GM19438 (cell line): ENCODE results near the gene OTOA.
"Not testable (repeated sequence)": the region's sequence is repeated elsewhere in the genome, so short reads cannot be mapped to it uniquely, and the experiment has no call there.

ENCODE experiments used
- ATAC-seq: cut with Tn5 transposase; IDR thresholded peaks from one replicate; pipeline ENCODE4 v1.9.1; 2021; ENCODE audit warnings: low read depth; ENCODE audit not compliant: unreplicated experiment

OTOA gene

DNA sequence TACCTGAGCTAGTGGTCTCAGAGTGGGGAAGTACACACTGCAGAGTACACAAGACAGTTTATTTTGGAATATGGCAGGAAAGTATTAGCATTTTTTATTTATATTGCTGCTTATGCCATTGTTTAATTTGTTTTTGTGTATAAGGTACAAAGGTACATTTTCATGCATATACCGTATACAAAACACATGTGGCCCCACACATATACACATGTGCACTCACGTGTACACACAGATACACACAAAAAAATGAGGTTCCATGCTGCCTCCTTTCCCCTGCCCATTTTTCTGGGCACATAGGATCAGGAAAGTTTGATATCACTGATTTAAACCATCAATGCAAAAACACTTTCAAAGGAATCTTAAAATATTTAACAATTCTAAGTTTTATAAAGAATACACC is 24.3 kb upstream of the OTOA start:
- no peak for ATAC-seq

DNA sequence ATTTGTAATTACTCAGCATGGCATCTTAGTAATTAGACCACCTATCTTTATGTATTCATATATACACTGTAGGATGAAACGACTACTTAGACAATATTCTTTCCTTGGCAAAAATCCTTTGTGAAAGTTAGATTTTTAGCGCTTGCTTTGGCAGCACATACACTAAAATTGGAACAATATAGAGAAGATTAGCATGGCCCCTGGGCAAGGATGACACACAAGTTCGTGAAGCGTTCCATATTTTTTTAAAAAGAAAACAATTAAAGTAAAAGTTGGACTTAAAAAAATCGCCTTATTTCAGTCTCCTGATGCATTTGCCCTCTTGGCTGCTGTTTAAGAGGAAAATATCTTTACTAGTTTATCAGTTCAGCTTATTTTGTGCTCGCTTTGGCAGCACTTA is 21.9 kb upstream of the OTOA start:
- no peak for ATAC-seq

DNA sequence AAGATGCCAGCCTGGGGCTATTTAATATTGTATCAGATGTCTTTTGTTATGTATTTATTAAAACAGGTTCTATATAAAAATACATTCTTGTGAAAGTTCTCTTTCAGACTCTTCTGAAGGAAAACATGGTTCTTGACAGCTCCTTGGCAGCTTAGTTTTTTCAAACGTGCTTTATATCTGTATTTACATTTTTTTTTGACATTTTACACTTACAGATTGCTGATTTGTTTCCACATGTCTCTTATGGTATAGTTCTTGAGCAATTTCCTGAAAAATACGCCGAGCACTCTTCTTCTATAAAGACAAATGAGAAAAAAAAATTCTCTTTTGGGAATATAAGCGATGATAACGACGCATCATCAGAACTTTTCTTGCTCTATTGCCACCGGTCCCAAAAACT is 20.9 kb upstream of the OTOA start:
- no peak for ATAC-seq

DNA sequence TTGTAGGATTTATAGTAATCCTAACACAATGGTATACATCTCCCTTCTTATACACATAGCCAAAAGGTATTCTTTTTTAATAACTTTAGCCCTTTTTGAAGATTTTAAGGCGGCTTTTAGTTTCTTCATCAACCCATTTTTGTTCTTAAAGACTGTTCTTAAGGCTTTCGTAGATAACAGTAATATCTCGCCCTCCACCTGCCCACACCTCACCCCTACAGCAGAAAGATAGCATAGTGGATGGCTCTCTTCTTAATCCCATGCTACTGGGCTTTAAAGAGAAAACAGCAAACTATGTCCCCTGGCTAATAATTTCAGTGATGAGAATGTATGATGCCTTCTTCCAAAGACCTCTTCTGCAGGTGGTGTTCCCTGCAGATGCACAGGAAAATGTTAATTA is 20.0 kb upstream of the OTOA start:
- no peak for ATAC-seq

DNA sequence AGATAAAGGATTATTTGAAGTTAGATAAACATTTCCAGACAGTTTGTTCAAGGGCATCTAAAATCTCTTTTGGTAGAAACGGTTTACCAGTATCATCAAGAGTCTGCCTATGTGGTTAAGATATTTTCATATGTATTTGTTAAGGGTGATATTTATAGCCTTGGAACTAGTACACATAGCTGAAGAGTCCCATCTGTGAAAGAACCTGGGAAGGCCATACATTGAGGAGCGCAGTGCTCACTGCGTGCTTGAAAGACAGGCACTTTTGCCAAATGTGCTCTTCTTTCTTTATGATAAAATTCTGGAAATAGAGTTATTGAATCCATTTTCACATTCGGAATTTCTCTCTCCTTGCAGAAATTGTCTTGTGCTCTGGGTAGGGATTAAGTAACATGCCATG is 19.1 kb upstream of the OTOA start:
- ATAC-seq = no peak

DNA sequence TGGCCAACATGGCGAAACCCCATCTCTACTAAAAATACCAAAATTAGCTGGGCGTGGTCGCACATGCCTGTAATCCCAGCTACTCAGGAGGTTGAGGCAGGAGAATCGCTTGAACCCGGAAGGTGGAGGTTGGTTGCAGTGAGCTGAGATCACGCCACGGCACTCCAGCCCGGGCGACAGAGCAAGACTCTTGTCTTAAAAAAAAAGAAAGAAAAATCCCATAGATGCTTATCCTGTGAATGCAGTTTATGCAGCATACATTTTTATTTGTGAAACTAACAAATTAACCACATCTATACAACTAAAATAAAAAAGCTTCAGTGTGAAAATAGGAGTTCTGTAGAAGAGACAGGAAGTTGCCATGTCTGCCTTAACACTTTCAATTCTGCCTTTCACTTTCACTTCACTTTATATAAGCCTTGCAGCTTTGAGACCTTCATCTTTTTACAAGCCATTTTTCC is 18.5 kb upstream of the OTOA start:
- ATAC-seq = no peak

DNA sequence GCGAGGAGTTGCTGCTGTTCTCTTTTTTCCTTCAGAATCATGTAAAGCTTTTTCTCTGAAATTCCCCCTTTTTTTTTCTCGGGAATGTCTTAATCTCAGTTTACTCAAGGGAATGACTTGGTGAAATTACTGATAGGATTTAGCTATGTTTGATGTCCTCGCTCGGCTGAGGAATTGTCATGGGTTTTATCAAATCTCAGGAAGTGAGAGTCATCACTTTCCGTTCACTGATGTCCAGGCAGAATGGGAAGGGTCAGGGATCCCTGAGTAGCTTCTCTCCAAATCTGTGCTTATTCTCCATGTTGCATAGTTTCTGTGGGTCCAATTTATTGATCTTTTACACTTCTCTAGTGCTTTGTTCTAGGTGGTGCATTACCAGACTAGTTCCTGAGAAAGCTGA is 17.7 kb upstream of the OTOA start:
- no peak for ATAC-seq

DNA sequence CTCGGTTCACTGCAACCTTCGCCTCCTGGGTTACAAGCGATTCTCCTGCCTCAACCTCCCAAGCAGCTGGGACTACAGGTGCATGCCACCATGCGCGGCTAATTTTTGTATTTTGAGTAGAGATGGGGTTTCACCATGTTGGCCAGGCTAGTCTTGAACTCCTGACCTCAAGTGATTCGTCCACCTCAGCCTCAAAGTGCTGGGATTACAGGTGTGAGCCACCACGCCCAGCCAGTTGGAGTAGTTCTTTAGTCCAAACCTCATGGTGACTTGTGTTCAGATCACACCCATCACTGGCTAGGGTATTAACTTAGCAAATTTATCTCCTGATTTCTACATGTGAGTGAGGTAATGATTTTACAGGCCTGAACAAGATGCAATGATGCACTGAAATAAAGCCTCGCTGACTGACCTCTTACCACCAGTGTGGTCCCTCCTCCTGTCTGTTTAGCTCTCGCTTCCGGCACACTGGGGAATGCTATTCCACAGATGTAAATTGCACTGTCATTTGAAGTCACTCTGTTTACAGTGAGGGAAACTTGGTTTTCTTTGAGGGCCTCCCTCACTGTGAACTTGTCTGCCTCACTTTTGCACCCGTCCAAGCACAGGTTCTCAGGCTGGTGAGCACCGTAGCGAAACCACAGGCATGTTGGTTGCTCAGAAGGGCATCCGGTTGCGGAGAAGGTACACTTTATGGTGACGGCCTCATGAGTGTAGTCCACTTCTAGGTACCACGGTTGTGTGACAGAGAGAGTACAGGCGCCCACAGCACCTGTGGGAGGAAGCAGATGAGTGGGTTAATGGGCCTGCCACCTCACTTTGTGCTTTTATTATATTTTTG is 16.8 kb upstream of the OTOA start:
- peak; percentile 87 for ATAC-seq

DNA sequence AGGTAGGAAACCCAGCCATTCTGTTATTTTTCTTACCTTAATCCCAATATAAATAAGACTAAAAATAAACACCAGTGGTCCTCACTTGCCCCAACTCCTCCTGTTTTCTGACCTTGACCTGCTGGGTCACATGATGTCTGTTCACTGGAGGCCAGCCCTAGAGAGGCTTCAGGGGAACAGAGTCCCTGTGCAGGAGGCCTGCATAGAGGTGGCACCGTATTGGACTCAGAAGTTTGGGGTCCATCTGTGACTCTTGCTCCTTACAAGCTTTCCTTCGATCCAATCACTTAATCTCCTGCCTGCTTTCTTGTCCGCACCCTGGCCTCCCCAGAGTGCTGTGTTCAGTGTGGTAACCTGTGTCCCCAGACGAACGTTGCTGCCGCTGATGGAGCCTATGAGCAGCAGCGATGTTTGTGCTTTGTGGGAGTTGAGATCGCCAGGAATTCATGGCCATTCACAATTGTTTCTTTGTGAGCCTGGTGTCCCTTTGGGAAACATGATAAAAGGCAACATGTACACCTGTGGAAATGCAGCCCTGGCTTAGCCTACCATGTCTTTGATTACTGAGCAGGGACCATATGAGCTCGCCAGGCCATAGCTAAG is 16.1 kb upstream of the OTOA start:
- peak; percentile 9 for ATAC-seq

DNA sequence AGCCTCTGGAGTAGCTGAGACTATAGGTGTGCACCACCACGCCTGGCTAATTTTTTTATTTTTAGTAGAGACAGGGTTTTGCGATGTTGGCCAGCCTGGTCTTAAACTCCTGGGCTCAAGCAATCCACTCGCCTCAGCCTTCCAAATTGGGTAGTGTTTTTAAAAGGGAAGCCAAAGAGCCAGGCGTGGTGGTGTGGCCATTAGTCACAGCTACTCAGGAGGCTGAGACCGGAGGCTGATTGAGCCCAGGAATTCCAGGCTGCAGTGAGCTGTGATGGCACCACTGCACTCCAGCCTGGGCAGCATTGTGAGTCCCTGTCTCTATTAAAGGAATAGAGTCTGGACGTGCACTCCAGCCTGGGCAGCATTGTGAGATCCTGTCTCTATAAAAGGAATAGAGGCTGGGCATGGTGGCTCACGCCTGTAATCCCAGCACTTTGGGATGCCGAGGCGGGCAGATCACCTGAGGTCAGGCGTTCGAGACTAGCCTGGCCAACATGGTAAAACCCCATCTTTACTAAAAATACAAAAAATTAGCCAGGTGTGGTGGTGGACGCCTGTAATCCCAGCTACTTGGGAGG is 13.9 kb upstream of the OTOA start:
- ATAC-seq = not testable (repeated sequence)

DNA sequence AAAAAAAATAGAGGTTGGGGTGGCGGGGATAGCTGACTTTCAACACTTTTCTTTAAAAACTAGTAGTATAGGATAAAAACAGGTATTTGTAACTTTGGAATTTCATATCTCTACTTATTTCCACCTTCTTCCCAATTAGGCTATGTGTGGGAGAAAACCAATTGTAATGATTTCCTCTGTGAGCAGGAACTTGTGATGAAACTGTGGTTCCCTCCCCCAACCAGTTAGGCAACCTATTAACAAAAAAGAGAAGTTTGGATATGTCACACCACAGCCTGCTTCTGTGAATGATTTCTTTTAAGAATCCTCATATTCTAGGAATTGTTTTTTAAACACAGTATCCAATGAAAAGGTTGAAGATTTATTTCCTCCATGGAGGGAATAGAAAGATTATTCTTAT is 13.2 kb upstream of the OTOA start:
- ATAC-seq = no peak

DNA sequence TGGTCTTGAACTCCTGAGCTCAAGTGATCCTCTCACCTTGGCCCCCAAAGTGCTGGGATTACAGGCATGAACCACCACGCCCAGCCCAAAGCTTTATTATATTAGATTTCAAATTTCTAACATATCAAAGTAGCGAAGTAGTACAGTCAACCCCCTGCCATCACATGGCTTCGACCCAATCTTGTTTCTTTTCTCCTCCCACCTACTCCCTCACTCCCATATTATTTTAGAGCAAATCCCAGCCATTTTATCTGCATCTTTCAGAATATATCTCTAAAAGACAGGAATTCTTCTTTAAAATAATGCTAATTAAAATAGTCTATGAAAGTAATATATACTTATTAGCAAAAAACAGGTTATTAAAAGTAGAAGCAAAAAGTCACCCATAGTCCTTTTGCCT is 12.3 kb upstream of the OTOA start:
- ATAC-seq = no peak

DNA sequence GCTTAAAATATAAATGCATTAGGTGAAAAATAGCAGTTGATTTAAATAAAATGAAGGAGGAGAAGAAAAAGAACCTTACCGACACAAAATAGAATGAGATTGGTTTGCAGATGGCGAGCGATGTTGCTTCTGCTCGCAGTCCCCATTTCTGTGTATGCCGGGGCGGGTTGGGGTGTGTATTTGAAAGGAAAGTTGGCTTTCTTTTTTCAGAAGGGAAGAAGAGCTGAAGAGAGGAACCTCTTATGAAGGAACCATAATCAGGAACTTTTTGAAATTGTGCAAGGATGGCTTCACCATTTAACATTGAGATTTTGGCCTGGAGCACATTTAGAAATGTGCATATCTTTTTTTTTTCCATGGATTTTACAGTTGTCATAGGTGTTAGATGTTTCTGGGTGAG is 11.3 kb upstream of the OTOA start, which contains the start of gene IGSF6:
Gene IGSF6, minus strand, starts transcription at position 156 of the 400 bp plus-strand sequence. Its CDS starts 10 bp downstream, at position 146.
- no peak for ATAC-seq

DNA sequence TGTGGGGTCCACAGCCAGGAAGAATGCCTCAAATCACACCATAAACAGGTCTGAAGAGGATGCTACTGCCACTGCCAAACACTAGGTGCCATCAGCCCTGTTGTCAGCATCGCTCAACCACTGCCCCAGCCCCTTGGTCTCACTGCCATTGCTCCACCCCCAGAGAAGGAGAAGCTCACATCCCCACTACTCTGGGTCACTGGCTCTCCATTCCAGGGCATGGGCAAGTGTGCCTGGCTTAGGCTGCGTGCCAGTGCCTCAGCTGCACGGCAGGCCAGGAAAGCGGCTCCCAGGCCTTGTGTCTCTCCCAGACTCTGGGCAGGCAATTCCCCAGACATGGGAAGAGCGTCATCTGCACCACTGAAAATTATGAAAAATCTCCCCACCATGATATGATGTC is 10.2 kb upstream of the OTOA start:
- no peak for ATAC-seq

DNA sequence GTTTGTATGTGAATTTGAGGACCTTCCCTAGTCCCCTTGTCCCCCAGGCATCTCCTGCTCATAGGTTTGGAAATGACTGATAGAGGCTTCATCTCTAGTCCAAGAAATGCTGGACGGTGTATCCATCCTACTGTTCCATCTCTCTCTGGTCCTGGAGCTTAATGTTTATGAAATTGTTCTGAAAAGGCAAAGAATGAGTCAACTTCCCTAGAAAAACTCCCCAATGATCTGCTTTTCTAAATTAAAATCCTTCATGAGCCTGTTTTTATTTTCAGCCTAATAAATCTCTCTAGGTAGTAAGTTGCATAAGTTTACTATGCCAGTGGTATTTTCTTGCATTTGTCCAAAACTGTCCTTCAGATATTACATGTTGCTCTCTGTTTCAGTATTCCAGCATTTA is 9.3 kb upstream of the OTOA start:
- ATAC-seq = no peak

DNA sequence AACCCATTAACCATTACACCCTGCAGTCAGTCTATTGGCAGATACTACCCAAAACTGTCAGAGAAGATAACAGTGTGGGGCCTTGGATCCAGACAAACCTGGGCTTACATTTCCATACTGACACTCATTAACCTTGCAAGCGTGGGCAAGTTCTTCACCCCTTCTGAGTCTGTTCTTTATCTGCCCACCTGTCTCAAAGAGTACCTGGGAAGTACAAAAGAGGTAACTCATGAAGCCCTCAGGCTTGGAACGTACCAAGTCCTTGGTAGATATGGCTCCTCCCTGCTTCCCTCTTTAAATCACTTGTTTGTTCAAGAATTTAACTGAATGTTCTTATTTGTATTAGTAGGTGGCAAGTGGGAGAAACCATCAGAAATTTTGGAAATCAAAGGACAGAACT is 8.9 kb upstream of the OTOA start:
- ATAC-seq = no peak

DNA sequence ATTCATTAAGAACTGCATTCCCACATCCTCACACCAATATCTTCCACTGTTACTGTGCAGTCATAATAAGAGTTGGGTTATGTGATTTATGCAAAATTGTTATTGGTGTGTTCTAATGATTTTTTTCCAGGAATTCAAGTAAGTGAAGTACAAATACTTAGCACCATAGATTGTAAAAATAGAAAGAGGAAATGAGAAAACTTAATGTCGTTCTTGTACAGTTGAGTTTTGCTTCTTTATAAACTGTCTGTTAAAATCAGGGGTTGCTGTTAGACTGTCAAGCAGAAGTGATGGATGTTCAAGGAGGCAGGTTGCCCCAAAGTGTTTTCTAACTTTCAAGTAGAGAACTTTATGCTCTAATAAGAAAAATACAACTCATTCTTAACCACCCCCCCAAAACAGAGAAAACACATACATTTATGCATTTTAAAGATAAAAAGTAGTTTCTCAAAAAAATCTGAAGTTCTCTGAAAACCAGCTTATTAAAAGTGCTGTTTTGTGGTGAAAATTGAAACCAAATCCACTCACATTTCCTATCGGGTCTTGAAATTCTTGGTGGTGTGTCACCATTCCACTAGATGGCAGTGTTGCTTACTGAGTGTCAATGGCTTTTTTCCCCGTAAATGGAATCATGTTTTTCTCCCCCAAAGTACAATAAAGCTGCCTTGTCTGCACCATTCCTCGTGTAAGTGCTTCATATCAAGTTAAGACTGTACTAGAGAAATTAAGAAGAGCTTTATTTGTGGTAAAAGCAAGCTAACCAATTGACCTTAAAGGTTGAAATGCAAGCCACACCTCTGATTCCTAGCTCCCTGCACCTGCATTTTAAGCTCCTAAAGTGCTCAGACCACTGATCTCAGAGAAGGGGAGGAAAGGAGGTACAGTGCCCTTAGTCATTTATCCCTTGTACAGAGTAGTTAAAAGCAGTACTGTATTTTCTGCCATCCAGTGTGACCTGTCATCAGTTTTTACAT is 6.7 kb upstream of the OTOA start:
- no peak for ATAC-seq

DNA sequence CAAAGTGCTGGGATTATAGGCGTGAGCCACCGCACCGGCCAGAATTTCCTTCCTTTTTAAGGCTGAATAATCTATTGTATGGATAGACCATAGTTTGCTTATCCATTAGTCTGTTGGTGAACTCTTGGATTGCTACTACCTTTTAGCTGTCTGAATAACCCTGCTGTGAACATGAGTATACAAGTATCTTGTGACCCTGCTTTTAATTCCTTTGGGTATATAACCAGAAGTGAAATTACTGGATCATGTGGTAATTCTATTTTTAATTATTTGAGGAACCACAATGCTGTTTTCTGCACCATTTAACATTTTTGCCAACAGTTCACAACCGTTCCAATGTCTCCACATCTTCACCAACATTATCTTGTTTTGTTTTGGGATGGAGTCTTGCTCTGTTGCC is 4.6 kb upstream of the OTOA start:
- ATAC-seq = no peak

DNA sequence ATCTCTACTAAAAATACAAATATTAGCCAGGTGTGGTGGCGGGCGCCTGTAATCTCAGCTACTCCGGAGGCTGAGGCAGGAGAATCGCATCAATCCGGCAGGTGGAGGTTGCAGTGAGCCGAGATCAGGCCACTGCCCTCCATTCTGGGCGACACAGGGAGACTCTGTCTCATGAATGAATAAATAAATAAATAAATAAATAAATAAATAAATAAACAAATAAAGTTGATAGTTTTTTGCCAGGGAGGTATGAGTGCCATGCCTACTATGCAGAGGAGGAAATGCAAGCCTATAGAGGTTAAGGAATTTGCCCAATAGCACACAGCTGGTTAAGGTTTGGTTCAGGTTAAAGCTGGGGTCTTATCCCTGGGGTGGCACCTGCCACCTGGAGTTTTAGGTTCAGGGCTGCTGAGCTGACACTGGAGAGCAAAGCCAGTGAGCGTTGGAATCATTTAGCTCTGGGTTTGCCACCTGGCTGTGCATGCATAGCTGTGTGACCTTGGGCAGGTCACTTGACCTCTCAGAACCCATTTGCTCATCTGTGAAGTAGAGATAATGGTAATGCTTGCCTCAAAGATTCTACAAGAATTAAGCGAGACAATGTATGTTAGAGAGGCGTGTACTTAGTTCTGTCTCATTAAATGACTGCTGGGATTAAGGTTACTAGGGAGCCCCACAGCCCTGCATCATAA is 1.2 kb downstream of the OTOA start:
- ATAC-seq = no peak

DNA sequence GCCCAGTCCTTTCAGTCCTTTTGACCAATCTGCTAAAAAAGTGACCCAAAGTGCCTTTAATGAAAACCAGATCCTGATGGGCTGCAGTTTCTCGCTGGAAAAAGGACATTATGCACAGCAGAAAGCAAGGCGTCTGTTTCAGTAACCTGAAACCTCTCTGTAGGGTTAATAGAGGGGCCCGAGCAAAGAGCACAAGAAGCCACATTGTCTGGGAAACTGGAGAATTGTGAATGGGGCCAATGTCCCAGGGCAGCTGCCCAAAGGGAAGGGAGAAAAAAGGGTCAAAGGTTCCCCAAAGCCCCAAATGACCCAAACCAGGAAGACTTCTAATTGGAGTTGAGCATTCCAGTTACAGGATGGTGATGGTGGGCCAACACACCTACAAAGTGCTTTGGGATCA is 3.0 kb downstream of the OTOA start:
- ATAC-seq = no peak
